GM12878 (cell line): Measurements from ENCODE around the gene SYT12. TPM values are rescaled to one million over a fixed set of nuclear protein-coding genes. Genes with fewer than 3 reads are reported as not detected.

Source experiments
- ATAC-seq: fragments of 200-7000 bp; cut with Tn5 transposase; 3 replicates; pipeline ENCODE4 v1.9.1; 2020; ENCODE audit warnings: mild to moderate bottlenecking, moderate library complexity
- BruUV-seq: library from RNA; stranded (reverse); fragments of 400-500 nt; replicated peaks from 2 replicates; lab custom pipeline; 2021; lab: Mats Ljungman, UMichigan
- CTCF ChIA-PET: fragments of 300-600 bp; sonication (Branson Sonifier 250); formaldehyde crosslinking; extraction: SDS; loops from one replicate; lab custom pipeline; 2021; ENCODE audit warnings: inconsistent platforms; lab: Yijun Ruan, JAX
- POLR2A ChIA-PET: fragments of 350-600 bp; formaldehyde crosslinking; extraction: SDS; loops from one replicate; lab custom pipeline; 2021; ENCODE audit warnings: inconsistent platforms; lab: Charles Lee
- RAD21 ChIA-PET: fragments of 300-600 bp; sonication (Branson Sonifier 250); formaldehyde crosslinking; loops from one replicate; lab custom pipeline; 2023; ENCODE audit warnings: antibody characterized with exemption; ENCODE audit not compliant: unreplicated experiment; lab: Charles Lee
- SMC1A ChIA-PET: fragments of 300-600 bp; sonication (Branson Sonifier 250); formaldehyde crosslinking; loops from one replicate; lab custom pipeline; 2023; ENCODE audit not compliant: unreplicated experiment, uncharacterized antibody; lab: Charles Lee
- DNase-seq: peaks from one replicate; pipeline ENCODE4 v3.0.0-alpha.2; 2011; ENCODE audit warnings: low read depth, low spot score
- FAIRE-seq: peaks from 3 replicates; lab custom pipeline; 2011; peaks lifted over from hg19 to GRCh38; lab: Jason Lieb, UNC
- H2AFZ ChIP-seq: 2 replicates; pipeline ENCODE4 v1.6.0; 2011; ENCODE audit warnings: low read depth, low read length, control low read depth; ENCODE audit not compliant: control insufficient read depth
- H3K27ac ChIP-seq: 2 replicates; pipeline ENCODE4 v1.5.1; 2011; ENCODE audit warnings: control low read depth; ENCODE audit not compliant: control insufficient read depth, insufficient read depth
- H3K27me3 ChIP-seq, 2 experiments: replicated peaks in 1 of 2; 2 replicates each; pipeline versions ENCODE4 v1.6.0 to v1.6.1; 2011; ENCODE audit warnings: low read length in 1 of 2; ENCODE audit not compliant: control insufficient read depth in 2 of 2, insufficient read depth in 2 of 2
- H3K36me3 ChIP-seq, 2 experiments: 2 replicates each; pipeline ENCODE4 v1.5.1; 2011; ENCODE audit warnings: low read length in 1 of 2; ENCODE audit not compliant: control insufficient read depth in 2 of 2, insufficient read depth in 2 of 2
- H3K4me1 ChIP-seq: 2 replicates; pipeline ENCODE4 v1.6.1; 2011; ENCODE audit warnings: mild to moderate bottlenecking, low read length, moderate library complexity, mixed read lengths; ENCODE audit not compliant: control insufficient read depth, insufficient read depth
- H3K4me2 ChIP-seq: 2 replicates; pipeline ENCODE4 v1.6.0; 2011; ENCODE audit warnings: control low read depth; ENCODE audit not compliant: control insufficient read depth, insufficient read depth
- H3K4me3 ChIP-seq: fragments of 200-600 bp; sonication (generic); 2 replicates; pipeline ENCODE4 v1.5.1; 2016
- H3K79me2 ChIP-seq: 2 replicates; pipeline ENCODE4 v1.6.0; 2011; ENCODE audit warnings: low read length; ENCODE audit not compliant: control insufficient read depth, insufficient read depth
- H3K9ac ChIP-seq: 2 replicates; pipeline ENCODE4 v1.8.0; 2011; ENCODE audit warnings: low read length, control low read depth, mixed read lengths; ENCODE audit not compliant: control insufficient read depth, insufficient read depth
- H3K9me3 ChIP-seq: replicated peaks from 3 replicates; pipeline ENCODE4 v1.5.1; 2011; ENCODE audit warnings: mild to moderate bottlenecking, low read length; ENCODE audit not compliant: control insufficient read depth, insufficient read depth
- H4K20me1 ChIP-seq: 2 replicates; pipeline ENCODE4 v1.6.0; 2011; ENCODE audit not compliant: control insufficient read depth, insufficient read depth
- BRCA1 ChIP-seq: IDR thresholded peaks from 2 replicates; pipeline ENCODE4 v1.6.1; 2011; ENCODE audit warnings: low read depth, low read length, improper control_type of control experiment
- CBX3 ChIP-seq: fragments of 200-600 bp; sonication (generic); IDR thresholded peaks from 2 replicates; pipeline ENCODE4 v1.6.1; 2016; ENCODE audit warnings: low read depth, borderline replicate concordance
- FOXM1 ChIP-seq: IDR thresholded peaks from 2 replicates; pipeline ENCODE4 v1.6.1; 2012; ENCODE audit warnings: low read depth, mild to moderate bottlenecking, inconsistent platforms, low read length, moderate library complexity
- PML ChIP-seq: IDR thresholded peaks from 2 replicates; pipeline ENCODE4 v1.6.1; 2012; ENCODE audit warnings: low read length, inconsistent platforms
- POLR2AphosphoS5 ChIP-seq: IDR thresholded peaks from 2 replicates; pipeline ENCODE4 v1.6.1; 2011; ENCODE audit warnings: mild to moderate bottlenecking, low read length, inconsistent platforms
- RUNX3 ChIP-seq: IDR thresholded peaks from 2 replicates; pipeline ENCODE4 v1.6.1; 2012; ENCODE audit warnings: low read length, inconsistent platforms
- SRF ChIP-seq, 2 experiments: IDR thresholded peaks; 2 replicates each; pipeline ENCODE4 v1.6.1; 2011; ENCODE audit warnings: low read depth in 2 of 2, low read length in 2 of 2, mild to moderate bottlenecking in 1 of 2, moderate library complexity in 1 of 2
- TCF3 ChIP-seq: IDR thresholded peaks from 2 replicates; pipeline ENCODE4 v1.6.1; 2012; ENCODE audit warnings: low read depth, mild to moderate bottlenecking, low read length, borderline replicate concordance; ENCODE audit not compliant: insufficient read depth
- ZNF384 ChIP-seq: IDR thresholded peaks from 2 replicates; pipeline ENCODE4 v1.6.1; 2012; ENCODE audit warnings: low read depth, mild to moderate bottlenecking, low read length, improper control_type of control experiment, borderline replicate concordance
- ZZZ3 ChIP-seq: IDR thresholded peaks from 2 replicates; pipeline ENCODE4 v1.6.1; 2011; ENCODE audit warnings: low read depth; ENCODE audit not compliant: control insufficient read depth, insufficient read length
- WGBS: methylation state at CpG from one replicate; pipeline ENCODE4 v1.1.6; 2016; ENCODE audit warnings: low lambda C conversion rate; ENCODE audit not compliant: insufficient replicate concordance, insufficient coverage; ENCODE audit errors: missing lambda C conversion rate; 5-methylcytosine and 5-hydroxymethylcytosine counted together
- in situ Hi-C: fragments of 300-500 bp; cut with MboI; formaldehyde crosslinking; loops from 9 replicates; pipeline ENCODE4 v1.14.3; 2018; ENCODE audit warnings: mixed read lengths
- intact Hi-C: fragments of 100-400 bp; cut with micrococcal nuclease; formaldehyde crosslinking; loops from one replicate; pipeline ENCODE4 v1.14.2; 2022; ENCODE audit not compliant: unreplicated experiment
- polyA plus RNA-seq, 11 experiments: library from polyadenylated mRNA; depleted of rRNA in 4 of 11; unstranded in 6 of 11; stranded (reverse) in 5 of 11; fragments of >200 nt; fragmentation: Nextera tagmentation in 4 of 11; fragmentation: Illumina TruSeq in 1 of 11; extraction: Ambion mirVana in 4 of 11; extraction: Trizol in 1 of 11; gene quantifications; 1 replicate in 1 of 11; 2 replicates in 10 of 11; pipeline versions ENCODE4 v1.2.1 to v1.2.3, GENCODE V29; 2011 to 2016; ENCODE audit warnings: inconsistent platforms in 2 of 11, missing spikeins in 2 of 11, low read depth in 1 of 11
- total RNA-seq, 4 experiments: library from RNA; depleted of rRNA in 3 of 4; stranded (reverse); fragments of >200 nt in 3 of 4; fragmentation: Illumina TruSeq in 1 of 4; extraction: Trizol in 1 of 4; gene quantifications; 2 replicates each; pipeline versions ENCODE4 v1.2.1 to v1.2.3, GENCODE V29; 2013 to 2021

Gene SYT12
- total and polyA plus RNA-seq, 10 of the 15 experiments (the other 5 are each of a cell fraction or from before 2014, with no cell fraction given) = 0.02 to 2.3 (median 0.84) TPM; not detected in 1

- Histone ChIP-seq H3K36me3 (no peaks in the 10 kb centered on the region), H3K9ac (no peak overlapping the region), H3K9me3 (no peaks in the 10 kb centered on the region), H3K27me3 (no peaks in the 10 kb centered on the region), H3K79me2 (no peaks in the 10 kb centered on the region), H3K27ac (no peak overlapping the region), H2AFZ (no peak overlapping the region), H3K4me2 (no peak overlapping the region), H3K4me3 (no peak overlapping the region), H3K4me1 (peaks cover 10% of the 10 kb centered on the region), H4K20me1 (no peaks in the 10 kb centered on the region)
- FAIRE-seq (no peak), ATAC-seq (no peak), DNase-seq (no peak)
- POLR2A ChIA-PET = no interaction called here
- intact Hi-C loops (loop anchor here (10.0 kb wide), 1 partner anchor 159 kb away; no protein-coding TSS in a partner anchor), in situ Hi-C loops (no loop called here)
- RAD21 ChIA-PET = interaction anchor here (0.7 kb wide), 1 partner anchor 37 kb away, joined by 3 read pairs; no protein-coding TSS in a partner anchor
- 83% methylated on average over 5 of the region's 5 CpGs for WGBS
- CTCF ChIA-PET = interaction anchor here (1.2 kb wide), 1 partner anchor 82 kb away, joined by 3 read pairs; no protein-coding TSS in a partner anchor
- TF ChIP-seq POLR2AphosphoS5 = no peak
- no peak for TF ChIP-seq ZZZ3
- no peak for TF ChIP-seq FOXM1
- no peak for TF ChIP-seq PML
- TF ChIP-seq BRCA1 = no peak
- TF ChIP-seq CBX3 = no peak
- no peak for TF ChIP-seq RUNX3
- TF ChIP-seq SRF (IDR thresholded peaks at IDR 0.05; ENCODE audit: low read depth in 2 of 2, low read length in 2 of 2) = no peak
- TF ChIP-seq TCF3 = no peak
- TF ChIP-seq ZNF384 = no peak
- SMC1A ChIA-PET = interaction anchor here (3.2 kb wide), 1 partner anchor 37 kb away, joined by 9 read pairs; no protein-coding TSS in a partner anchor
- BruUV-seq = no TSS peak
Measured at GRCh38 chr11:67085617-67086016, 62.7 kb downstream of the SYT12 start.
